ENCODE measurements around the gene MEGF10.

MEGF10 gene

DNA sequence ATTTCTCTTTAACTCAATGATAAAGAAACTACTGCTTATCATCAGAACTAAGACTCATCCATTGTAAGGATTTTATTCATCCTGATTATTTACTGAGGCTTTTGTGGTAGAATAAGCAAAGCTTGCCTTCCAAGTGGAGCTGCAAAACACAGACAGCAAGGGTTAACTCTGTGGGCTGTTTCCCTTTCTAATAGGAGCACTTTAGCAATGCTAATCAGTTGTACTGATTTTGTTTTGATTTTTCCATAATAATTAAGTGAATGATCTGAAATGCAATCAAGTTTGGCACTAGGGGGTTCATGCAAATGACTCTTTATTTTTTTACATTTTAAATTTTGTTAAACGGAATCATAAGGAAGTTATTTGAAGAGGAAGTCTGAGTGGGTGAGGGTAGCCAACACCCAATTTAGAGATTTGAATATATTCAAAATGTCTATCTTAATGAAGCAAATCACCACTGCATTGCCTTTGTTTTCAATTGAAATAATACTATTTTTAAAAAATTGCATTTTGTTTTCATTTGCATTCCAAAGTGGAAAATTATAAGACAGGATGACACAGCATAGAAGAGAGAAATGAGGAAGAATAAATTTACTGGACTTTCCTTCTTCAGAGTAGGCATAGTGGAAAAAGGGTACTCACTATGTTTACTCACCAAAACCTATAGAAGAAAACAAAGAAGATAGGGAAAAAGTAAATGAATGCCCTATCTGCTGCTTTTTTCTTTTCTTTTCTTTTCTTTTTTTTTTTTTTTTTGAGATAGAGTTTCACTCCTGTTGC is 36.6 kb downstream of the MEGF10 start:
- no peak for DNase-seq (ENCODE audit: low read depth in 2 of 2)

DNA sequence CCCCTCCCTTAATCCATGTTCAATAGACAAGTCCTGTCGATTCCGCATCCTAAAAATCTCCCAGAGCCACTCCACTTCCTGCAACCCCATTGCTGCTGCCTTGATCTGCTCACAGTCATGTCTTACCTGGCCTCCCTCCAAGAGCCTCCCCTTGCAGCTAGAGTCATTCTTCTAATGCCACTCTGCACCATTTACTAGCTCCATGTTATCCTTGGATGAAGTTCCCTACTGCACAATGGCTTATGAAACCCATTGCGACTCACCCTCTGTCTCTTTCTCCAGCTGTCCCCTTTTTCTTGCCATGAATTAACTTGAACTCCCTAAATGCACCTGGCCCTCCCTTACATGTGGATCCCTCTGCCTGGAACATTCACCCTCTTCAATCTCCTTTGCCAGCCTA is 39.5 kb downstream of the MEGF10 start:
- no peak for DNase-seq (ENCODE audit: low read depth in 2 of 2)

DNA sequence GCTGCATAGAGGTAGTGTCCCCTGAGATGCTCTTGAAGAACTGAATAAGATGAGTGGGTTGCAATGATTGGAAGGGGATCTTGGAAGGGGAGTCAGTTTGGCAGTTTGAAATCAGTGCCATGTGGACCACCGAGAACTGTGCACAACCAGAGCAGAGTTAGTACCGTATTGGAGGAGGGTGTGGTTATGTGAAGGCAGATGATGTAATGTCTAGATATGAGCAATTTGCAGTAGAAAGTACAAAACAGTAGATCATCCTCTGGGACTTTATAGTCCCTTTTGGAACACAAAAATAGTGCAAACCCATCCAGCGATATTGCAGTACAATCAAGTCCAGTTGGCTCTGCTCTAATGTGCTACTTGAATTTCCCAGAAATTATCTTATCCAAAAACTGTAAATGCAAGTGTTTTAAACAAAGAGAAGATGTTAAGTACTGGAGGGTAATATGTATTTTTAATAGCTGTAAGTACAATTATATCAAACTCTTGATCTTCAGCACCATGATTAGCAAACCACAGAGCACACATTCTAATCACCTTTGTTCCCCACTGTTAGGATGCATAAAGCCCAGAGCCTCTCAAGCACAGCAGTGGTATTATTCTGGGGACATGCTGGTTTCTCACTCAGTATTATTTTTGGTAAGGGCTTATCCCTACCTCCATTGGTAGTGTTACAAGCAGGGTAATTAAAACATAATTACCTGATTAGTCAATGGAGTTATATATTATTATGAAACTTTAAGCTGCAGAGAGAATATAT is 41.5 kb downstream of the MEGF10 start:
- no peak for DNase-seq (ENCODE audit: low read depth in 2 of 2)

DNA sequence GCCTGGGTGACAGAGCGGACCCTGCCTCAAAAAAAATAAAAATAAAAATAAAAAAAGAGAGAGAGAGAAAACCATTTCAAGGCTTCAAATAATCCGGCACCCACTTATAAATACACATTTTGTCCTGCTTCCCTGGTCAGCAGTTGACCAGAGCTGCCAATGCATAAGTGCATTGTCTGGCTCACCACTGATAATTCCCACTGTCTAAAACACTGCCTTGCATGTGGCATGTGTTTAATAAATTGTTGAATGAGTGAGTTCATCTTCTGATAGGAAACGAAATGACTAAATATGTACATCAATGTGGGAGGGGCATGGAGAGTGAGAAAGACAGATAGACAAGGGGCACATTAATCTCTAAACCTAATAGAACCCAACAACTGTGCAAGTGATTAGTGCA is 42.9 kb downstream of the MEGF10 start:
- DNase-seq (ENCODE audit: low read depth in 2 of 2), result no peak

DNA sequence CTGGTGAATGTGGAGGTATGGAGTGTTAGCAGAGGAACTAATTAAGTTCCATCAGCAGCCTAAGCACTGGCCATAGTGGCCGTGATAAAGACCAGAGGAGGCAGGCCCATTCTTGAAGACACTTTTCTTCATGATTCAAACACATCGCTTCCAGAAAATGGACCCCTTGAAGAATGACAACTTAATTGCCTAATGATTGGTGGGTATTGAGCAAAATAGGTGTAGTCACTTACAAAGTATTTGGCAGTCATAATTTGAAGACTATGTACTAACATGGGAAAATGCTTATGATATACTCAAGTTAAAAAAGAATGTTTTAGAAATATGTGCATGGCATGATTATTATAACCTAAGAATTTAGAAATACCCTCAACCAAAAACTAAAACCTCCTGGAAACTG is 44.8 kb downstream of the MEGF10 start:
- no peak for DNase-seq (ENCODE audit: low read depth in 2 of 2)

DNA sequence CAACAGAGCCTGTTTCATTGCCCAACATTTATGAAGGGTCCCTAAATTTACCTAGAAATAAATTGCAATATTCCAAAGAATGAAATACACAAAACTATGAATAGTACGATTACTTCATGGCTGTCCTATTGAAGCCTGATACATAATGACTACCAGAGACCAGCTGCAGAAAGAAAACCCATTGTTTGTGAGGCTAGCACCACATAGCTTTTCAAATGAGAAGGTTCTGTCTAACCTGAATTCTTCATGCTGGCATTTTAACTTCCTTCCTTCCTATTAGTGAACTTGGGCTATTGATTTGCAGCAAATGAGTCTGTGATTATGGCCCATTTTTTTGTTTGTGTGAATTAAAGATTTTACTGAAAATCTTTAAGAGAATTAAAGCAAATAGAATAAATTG is 47.3 kb downstream of the MEGF10 start:
- DNase-seq (ENCODE audit: low read depth in 2 of 2), result no peak

- DNase-seq (ENCODE audit: low read depth in 2 of 2), result no peak
Observed at GRCh38 chr5:127338501-127338900, 47.9 kb downstream of the MEGF10 start.

DNA sequence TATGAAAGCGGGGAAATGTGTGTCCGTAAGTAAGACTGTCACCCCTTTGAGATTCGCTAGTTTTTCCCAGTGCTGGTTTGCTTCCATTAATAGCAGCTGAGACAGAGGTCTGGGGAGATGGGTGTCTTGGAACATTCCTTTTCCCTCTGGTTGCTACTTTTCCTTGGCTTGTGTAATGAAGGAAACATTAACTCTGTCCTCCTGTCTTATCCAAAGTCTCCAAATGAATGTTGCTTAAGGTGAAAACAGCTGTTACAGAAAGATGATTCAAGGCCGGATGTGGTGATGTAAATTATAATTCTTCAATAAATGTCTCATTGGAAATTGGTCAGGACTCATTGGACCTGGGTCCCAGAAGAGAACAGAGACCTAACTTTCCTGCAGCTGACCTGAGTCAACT is 50.0 kb downstream of the MEGF10 start:
- no peak for DNase-seq (ENCODE audit: low read depth in 2 of 2)

DNA sequence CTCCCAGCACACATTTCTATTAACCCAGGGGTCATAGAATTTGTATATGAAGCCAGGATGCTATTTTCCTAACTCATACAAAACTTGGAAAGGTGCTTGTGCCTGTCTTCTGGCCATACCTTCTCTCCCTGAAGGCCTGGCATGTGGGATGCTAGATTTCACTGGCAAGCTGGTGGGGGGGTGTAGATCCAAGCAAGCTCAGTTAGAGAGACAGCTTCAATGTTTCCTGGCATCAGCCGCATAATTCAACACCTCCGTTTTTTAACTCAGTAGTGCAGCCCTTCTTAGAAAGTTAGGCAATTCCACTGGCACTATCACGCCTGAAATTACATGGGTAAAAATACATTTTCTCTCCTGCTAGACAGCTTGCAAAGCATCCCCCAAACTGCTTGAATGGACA is 51.8 kb downstream of the MEGF10 start:
- no peak for DNase-seq (ENCODE audit: low read depth in 2 of 2)

GRCh38 chr5:127343313-127343712 is 52.7 kb downstream of the MEGF10 start:
- DNase-seq (ENCODE audit: low read depth in 2 of 2), result no peak

- no peak for DNase-seq (ENCODE audit: low read depth in 2 of 2)
Observed at GRCh38 chr5:127343866-127344265, 53.3 kb downstream of the MEGF10 start.

GRCh38 chr5:127344931-127345330 is 54.3 kb downstream of the MEGF10 start:
- no peak for DNase-seq (ENCODE audit: low read depth in 2 of 2)

DNA sequence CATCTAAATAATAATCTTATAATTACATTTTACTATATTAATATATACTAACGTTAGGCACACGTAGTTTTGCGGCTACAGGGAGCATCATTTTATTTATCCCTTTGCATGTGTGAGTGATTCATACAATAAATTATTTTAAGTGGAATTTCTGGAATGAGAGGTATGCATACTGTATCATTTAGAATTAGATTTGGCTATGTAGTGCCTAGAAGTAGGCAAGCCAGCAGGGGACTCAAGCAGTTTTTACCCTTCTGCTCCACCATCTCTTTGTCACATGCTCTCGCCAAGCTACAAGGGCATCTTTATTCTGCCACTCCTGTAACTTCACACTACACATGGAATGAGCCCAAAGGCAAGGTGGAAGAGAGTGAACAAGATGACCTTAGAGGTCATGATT is 60.8 kb downstream of the MEGF10 start:
- no peak for DNase-seq (ENCODE audit: low read depth in 2 of 2)

GRCh38 chr5:127352068-127352467 is 61.5 kb downstream of the MEGF10 start:
- no peak for DNase-seq (ENCODE audit: low read depth in 2 of 2)

DNA sequence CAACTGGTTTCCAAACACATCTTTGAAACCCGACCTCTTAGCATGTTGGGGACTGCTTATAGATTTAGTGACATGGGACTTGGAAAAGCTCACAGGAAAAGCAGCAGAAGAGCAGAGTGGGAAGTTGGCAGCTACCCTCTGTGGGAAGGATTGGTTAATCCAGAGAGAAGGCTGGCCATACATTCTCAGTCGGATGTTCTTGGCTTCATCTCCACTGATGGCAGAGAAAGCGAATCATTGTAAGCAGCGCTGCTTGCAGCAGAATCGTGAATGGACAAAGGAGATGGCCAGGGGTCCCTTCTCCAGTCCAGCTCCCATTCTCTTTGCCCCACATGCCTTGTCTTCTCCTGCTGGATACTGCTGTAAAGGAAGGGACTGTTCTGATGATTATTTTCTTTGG is 62.7 kb downstream of the MEGF10 start:
- DNase-seq (ENCODE audit: low read depth in 2 of 2), result no peak

GRCh38 chr5:127353796-127354195 is 63.2 kb downstream of the MEGF10 start:
- no peak for DNase-seq (ENCODE audit: low read depth in 2 of 2)

GRCh38 chr5:127355337-127355736 is 64.7 kb downstream of the MEGF10 start:
- DNase-seq (ENCODE audit: low read depth in 2 of 2), result no peak

GRCh38 chr5:127358284-127358683 is 67.7 kb downstream of the MEGF10 start:
- DNase-seq (ENCODE audit: low read depth in 2 of 2), result no peak

DNA sequence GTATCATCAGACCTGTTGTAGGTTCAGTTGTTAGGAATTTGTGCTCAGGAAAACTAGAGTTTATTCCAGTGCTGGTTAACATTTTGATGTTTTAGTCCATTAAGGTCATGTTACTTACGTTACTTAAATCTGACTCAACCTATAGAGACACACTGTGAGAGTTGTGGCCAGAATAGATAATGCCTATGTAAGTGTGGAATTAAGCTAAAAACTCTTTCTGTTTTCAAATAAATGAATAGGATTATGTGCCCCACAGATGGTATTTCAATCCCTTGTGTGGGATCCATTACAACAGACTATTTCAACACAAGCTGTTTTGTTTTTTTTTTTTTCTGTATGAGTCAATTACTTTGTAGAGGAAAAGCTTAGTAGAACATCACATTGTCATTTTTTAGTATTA is 68.1 kb downstream of the MEGF10 start:
- no peak for DNase-seq (ENCODE audit: low read depth in 2 of 2)

GRCh38 chr5:127359502-127359901 is 68.9 kb downstream of the MEGF10 start:
- DNase-seq (ENCODE audit: low read depth in 2 of 2), result no peak

- DNase-seq (ENCODE audit: low read depth in 2 of 2), result no peak
Observed at GRCh38 chr5:127363403-127363802, 72.8 kb downstream of the MEGF10 start.

DNA sequence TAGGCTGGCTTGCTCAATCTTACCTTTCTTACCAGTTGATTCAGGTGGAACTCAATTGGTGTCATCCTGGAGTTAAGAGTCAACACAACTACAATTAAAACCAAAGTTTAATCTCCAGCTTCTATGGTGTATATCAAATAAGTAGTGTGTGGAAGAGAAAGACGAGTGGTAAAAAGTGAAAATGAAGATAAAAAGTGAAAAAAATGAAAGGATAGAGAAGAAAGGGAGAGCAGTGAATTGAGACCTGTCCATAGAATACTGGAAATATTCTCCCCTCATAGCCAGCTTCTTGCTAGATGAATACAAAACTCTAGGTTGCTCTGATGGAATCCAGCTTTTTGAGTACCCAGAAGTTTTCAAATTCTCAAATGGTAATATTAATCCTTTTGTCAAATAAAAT is 76.4 kb downstream of the MEGF10 start:
- DNase-seq (ENCODE audit: low read depth in 2 of 2), result no peak

- no peak for DNase-seq (ENCODE audit: low read depth in 2 of 2)
Observed at GRCh38 chr5:127367946-127368465, 77.4 kb downstream of the MEGF10 start.
